Fibroblast of the conjunctiva (primary cell): ENCODE data around the gene STAU1.
A peak's percentile ranks its signal among the peaks of the same experiment; 100 is the strongest.
"Not testable (repeated sequence)": the region's sequence is repeated elsewhere in the genome, so short reads cannot be mapped to it uniquely, and the experiment has no call there.

Source experiments
- DNase-seq: peaks from one replicate; pipeline ENCODE4 v3.0.0-alpha.2; 2010; ENCODE audit warnings: low read depth

STAU1 gene

GRCh38 chr20:49203746-49204145 lies 15.6 kb upstream of the STAU1 start:
- no peak for DNase-seq

GRCh38 chr20:49203011-49203410 lies 14.9 kb upstream of the STAU1 start:
- no peak for DNase-seq

- DNase-seq, result no peak
Observed at GRCh38 chr20:49199729-49200293, 11.7 kb upstream of the STAU1 start.

GRCh38 chr20:49192944-49193518 lies 4.9 kb upstream of the STAU1 start:
- not testable (repeated sequence) for DNase-seq

- DNase-seq, result no peak
Observed at GRCh38 chr20:49187330-49187850, 744 bp downstream of the STAU1 start.

GRCh38 chr20:49186535-49187329 lies 1.4 kb downstream of the STAU1 start:
- DNase-seq, result peak; percentile 23

GRCh38 chr20:49185071-49185761 lies 2.9 kb downstream of the STAU1 start:
- DNase-seq, result no peak

- DNase-seq, result no peak
Observed at GRCh38 chr20:49184691-49185070, 3.5 kb downstream of the STAU1 start.

GRCh38 chr20:49184084-49184501 lies 4.0 kb downstream of the STAU1 start:
- not testable (repeated sequence) for DNase-seq

GRCh38 chr20:49183444-49183843 lies 4.7 kb downstream of the STAU1 start:
- no peak for DNase-seq

GRCh38 chr20:49181265-49181877 lies 6.8 kb downstream of the STAU1 start:
- no peak for DNase-seq

GRCh38 chr20:49179368-49180277 lies 8.5 kb downstream of the STAU1 start:
- no peak for DNase-seq

GRCh38 chr20:49174183-49174582 lies 14.0 kb downstream of the STAU1 start:
- no peak for DNase-seq

GRCh38 chr20:49172413-49172812 lies 15.7 kb downstream of the STAU1 start:
- no peak for DNase-seq

GRCh38 chr20:49171909-49172308 lies 16.2 kb downstream of the STAU1 start:
- DNase-seq, result no peak

- no peak for DNase-seq
Observed at GRCh38 chr20:49170714-49171113, 17.4 kb downstream of the STAU1 start.

- no peak for DNase-seq
Observed at GRCh38 chr20:49169547-49169946, 18.6 kb downstream of the STAU1 start.

- DNase-seq, result not testable (repeated sequence)
Observed at GRCh38 chr20:49168864-49169263, 19.3 kb downstream of the STAU1 start.

GRCh38 chr20:49167811-49168507 lies 20.2 kb downstream of the STAU1 start:
- no peak for DNase-seq
